ENCODE measurements around the gene SPARC.

SPARC gene

GRCh38 chr5:151676719-151677118 is 10.0 kb downstream of the SPARC start:
- no peak for DNase-seq

GRCh38 chr5:151676314-151676712 is 10.4 kb downstream of the SPARC start:
- no peak for DNase-seq

- DNase-seq, result no peak
Measured at GRCh38 chr5:151675611-151676313, 11.0 kb downstream of the SPARC start.

GRCh38 chr5:151674626-151675610 is 11.8 kb downstream of the SPARC start:
- no peak for DNase-seq

- DNase-seq, result no peak
Measured at GRCh38 chr5:151673421-151673820, 13.3 kb downstream of the SPARC start.

DNA sequence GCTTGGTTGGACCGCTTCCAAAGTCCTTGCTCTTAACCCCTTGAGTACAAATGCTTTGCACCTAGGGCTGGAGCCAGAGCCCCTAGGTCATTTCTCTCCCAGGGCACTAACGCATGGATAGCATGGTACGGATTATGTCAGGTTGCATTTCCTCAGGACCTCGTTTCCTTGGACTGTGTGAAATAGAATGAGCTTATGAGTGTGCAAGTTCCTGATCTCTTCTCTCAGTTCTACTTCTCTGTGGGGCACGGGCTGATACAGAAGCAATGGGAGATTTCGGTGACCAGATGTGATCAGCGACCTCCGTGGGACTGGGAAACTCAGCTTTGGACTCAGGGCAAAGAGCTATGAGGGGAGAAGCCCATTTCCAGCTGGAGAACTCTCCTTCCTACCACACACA is 14.2 kb downstream of the SPARC start:
- no peak for DNase-seq

DNA sequence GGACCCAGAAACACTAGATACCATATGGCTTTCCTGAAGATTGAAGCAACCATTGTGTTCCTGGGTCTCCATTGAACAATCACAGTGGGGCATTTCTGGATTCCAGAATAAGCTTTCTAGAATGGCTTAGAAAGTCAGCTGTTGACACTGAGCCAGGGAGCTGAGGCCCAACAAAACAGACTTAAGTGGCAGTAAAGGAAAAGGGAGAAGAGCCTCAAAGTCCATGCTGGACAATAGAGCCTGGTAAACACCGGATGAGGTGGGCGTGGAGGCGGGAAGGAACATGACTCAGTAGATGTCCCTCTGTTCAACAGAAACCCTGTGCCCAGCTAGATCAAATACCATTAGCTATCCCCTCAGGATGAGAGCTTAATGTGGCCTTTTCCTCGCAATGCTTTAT is 14.8 kb downstream of the SPARC start:
- DNase-seq, result no peak

DNA sequence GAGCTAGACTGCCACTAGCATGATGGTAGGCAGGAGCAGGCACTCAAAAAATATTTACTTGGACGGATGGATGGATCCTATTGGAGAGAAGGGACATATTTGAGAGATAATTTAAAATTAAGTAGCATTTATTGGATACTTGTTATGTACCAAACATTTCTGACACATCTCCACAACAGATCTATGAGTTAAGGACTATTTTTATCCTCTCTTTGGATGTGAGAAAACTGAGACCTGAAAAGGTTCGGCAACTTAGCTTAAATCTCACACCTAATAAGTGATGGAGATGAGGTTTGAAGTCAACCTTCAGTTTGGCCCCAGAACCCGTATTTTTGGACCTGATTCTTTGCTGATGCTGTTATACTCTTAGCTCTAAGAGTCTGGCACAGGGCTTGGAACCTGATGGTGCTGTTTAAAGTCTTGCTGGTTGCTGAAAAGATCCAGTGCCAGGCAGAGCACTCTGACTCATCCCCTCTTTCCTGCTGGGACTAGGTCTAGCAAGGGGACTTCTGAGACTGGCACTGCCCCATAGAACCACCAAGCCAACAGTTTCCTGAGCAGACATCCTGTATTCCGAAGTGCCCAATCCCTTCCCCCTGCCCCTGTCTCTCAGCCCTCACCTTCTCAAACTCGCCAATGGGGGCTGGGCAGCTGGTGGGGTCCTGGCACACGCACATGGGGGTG is 15.6 kb downstream of the SPARC start:
- no peak for DNase-seq

DNA sequence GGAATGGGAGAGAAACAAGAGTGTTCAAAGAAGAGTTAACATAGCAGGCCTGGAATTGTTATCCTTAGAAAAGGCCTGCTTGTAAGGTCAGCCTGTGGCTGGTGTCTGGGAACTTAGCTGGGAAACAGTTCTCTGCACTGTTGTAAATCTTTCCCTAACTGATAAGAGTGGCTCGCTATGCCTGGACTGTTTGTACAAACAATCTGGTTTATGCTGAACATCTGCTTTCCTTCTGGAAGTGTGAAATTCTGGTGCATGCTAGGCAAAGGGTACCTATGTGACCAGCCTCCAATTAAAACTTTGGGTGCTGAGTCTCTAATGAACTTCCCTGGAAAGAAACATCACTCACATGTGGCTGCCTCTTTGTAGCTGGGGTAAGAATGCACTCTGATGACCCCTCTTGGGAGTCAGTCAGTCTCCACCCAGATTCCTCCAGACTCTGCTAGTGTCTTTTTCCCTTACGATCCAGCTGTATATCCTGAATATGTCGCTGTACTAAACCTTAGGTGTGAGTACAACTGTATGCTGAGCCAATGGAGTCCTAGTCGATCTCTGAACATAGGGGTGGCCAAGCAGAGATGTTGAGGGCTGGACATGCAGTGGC is 16.5 kb downstream of the SPARC start:
- no peak for DNase-seq

DNA sequence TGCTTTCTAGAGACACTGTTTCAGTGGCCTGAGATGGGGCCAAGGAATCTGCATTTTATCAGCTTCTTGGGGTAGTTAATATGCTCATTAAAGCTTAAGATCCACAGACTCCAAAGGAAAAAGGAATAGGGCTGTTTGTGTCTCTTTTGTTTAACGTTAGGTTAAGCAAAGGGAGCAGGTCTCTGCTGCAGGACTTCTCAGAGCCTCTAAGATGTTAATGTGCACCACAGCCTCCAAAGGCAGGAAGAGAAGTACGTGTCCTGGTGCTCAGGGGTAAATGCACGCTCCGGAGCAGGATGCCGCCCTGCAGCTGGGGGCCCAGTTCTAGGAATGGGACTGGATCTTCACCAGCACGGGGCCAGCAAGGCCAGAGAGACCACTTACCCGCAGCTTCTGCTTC is 19.6 kb downstream of the SPARC start:
- no peak for DNase-seq

- DNase-seq, result no peak
Measured at GRCh38 chr5:151665613-151666012, 21.1 kb downstream of the SPARC start.

GRCh38 chr5:151664694-151665585 is 21.8 kb downstream of the SPARC start:
- no peak for DNase-seq

DNA sequence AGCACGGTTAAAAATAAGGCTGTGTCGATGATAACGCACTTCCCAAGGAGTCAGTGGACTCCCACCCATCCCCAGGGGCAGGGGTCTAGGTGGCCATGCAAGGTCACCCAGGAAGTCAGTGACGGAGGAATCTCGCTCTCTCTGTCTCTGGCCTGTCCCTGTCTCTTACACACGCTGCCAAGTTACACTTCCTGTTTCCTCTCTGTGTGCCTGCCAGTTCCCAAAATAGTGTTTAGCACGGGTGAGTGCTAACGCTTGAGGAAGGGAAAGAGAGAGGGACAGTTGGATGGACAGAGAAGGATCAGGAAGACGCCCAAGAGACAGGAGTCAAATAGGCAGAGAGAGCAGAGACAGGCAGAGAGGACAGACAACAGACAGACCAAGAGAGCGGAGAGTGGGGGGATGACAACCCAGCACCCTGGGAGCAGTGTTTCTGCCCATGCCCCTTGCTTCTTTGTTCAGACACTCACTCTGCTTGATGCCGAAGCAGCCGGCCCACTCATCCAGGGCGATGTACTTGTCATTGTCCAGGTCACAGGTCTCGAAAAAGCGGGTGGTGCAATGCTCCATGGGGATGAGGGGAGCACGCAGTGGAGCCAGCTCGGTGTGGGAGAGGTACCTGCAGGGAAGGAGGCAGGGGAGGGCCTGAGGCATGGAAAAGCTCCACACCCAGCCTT is 23.0 kb downstream of the SPARC start:
- DNase-seq, result no peak

DNA sequence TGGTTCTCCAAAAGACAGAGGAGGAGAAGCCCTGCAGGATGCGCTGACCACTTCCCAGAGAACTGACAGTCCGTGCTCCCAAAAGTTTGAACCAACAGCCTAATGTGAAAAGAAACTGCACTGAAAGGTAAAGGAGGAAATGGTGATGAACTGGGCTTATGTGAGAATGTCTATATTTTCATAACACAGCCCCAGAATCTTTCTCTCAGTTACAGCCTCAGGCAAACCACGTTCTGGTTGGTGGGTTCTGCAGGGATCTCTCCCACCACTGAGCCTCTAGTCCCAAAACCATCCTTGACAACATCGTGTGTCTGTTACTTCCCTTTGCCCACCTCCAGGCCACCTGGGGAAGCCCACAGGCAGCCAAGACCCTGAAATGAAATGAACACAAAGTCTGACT is 23.9 kb downstream of the SPARC start:
- no peak for DNase-seq

DNA sequence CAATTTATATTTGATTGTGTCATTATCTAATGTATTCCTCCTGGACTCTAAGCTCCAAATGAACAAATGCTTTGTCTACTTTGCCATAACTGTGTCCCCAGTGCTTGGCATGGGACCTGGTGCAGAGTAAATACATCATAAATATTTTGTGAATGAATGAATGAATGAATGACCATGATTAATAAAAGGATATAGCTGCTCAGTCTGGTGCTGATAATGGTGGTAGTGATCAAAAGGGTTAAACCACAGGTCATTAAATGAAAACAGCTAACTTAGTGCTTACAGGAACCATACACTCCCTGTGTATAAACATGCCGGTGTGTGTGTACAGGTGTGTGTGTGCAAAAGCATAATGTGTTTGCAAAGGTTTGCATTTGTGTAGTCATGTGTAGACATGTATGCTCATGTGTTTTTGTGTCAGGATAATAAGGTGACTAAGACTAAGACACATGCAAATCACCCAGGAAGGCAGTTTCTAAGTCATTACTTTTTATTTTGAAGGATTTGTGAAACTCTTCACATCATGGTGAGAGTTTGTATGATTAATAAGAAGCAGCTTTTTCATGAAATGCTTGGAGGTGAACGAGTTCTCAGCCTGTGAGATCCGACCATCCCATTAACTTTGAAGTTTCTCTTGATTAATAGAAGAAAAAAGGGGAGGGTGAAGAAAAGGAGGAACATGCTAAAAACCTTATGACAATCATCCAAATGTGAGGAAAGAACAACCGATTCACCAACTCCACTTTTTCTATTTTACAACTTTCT is 24.6 kb downstream of the SPARC start:
- DNase-seq, result no peak

DNA sequence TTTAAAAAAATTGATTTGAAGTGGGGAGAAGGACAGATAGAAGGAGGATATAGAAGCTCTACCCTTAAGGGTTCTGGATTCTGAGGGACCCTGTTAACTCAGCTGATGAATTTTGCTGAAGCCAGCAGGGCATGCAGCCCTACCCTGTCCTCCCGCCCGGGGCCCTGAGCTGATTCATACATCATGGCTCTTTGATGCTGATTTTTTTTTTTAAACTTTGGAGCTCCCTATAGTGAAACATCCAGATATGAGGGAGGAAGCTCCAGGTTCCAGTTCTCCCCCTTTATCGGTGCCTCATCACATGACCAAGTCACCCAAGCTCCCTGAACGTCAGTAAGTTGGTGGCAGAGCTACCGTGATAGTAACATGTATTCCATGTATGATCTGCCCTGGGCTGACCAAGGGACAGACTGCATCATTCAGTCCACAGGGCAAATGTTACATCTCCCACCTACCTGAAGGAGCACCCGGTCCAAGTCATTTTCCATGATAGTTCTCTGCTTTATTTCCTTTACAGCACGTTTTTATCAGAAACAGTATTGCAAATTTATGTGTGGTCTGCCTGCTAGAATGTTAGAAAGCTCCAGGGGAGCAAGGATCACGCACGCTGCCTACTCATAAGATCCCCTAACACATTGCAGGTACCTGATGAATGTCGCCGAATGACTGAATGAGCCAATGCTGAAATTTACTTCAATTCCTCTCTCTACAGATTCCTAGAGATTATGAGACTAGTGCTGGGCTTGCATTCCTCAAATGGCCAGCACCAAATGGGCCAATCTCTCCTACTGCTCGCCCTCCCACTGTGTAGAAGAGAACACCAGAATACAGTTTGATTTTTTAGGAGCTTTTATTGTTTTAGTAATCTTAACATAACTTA is 25.9 kb downstream of the SPARC start:
- DNase-seq, result no peak

GRCh38 chr5:151659001-151659754 is 27.5 kb downstream of the SPARC start:
- DNase-seq, result peak; percentile 15

- DNase-seq, result no peak
Measured at GRCh38 chr5:151657114-151657513, 29.6 kb downstream of the SPARC start.

DNA sequence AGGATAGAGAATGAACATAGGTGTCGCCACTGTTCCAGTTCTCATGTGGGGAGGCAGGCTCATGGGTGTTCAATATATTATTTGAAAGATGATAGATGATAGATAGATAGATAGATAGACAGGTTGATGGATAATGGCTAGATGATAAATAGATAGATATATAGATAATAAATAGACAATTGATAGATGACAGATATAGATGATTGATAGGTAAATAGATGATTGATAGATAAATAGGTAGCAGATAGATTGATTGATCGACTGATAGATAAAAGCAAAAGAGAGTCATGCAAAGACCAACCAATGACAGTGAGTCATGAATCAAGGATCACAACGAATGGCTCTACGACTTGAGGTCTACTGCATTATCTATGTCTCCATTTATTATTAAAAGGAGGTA is 30.4 kb downstream of the SPARC start:
- no peak for DNase-seq
